ENCODE results near the gene FNBP1.
"Not testable (repeated sequence)": the region's sequence is repeated elsewhere in the genome, so short reads cannot be mapped to it uniquely, and the experiment has no call there.

Gene FNBP1

GRCh38 chr9:130026583-130027340 is 16.2 kb downstream of the FNBP1 start:
- no peak for TF ChIP-seq CTCF (IDR thresholded peaks at IDR 0.05; ENCODE audit: low read depth, low read length)
- DNase-seq (ENCODE audit: extremely low read depth, low read depth): no peak

GRCh38 chr9:130024597-130024994 is 18.4 kb downstream of the FNBP1 start:
- no peak for TF ChIP-seq CTCF (IDR thresholded peaks at IDR 0.05; ENCODE audit: low read depth, low read length)
- no peak for DNase-seq (ENCODE audit: extremely low read depth, low read depth)

GRCh38 chr9:130023994-130024596 is 18.9 kb downstream of the FNBP1 start:
- DNase-seq (ENCODE audit: extremely low read depth, low read depth): no peak
- no peak for TF ChIP-seq CTCF (IDR thresholded peaks at IDR 0.05; ENCODE audit: low read depth, low read length)

- DNase-seq (ENCODE audit: extremely low read depth, low read depth): no peak
- no peak for TF ChIP-seq CTCF (IDR thresholded peaks at IDR 0.05; ENCODE audit: low read depth, low read length)
Observed at GRCh38 chr9:130023144-130023787, 19.7 kb downstream of the FNBP1 start.

- no peak for TF ChIP-seq CTCF (IDR thresholded peaks at IDR 0.05; ENCODE audit: low read depth, low read length)
Observed at GRCh38 chr9:130022566-130023143, 20.3 kb downstream of the FNBP1 start.

GRCh38 chr9:130021842-130022241 is 21.1 kb downstream of the FNBP1 start:
- DNase-seq (ENCODE audit: extremely low read depth, low read depth): not testable (repeated sequence)

More at GRCh38 chr9:130022566-130023143, 20.3 kb downstream of the FNBP1 start:
- DNase-seq (ENCODE audit: extremely low read depth, low read depth): no peak

- no peak for DNase-seq (ENCODE audit: extremely low read depth, low read depth)
- no peak for TF ChIP-seq CTCF (IDR thresholded peaks at IDR 0.05; ENCODE audit: low read depth, low read length)
Observed at GRCh38 chr9:130021123-130021522, 21.9 kb downstream of the FNBP1 start.

Data from AG09319 (cell line).